Measurements from ENCODE around the gene FTCDNL1.

- TF ChIP-seq GATA3 (IDR thresholded peaks at IDR 0.05; ENCODE audit: low read depth, low read length), result no peak
- TF ChIP-seq GATA2 (IDR thresholded peaks at IDR 0.05; ENCODE audit: low read depth, low read length), result no peak
Observed at GRCh38 chr2:199779589-199779988, 71.4 kb downstream of the FTCDNL1 start.
